HG03060 (cell line): Measurements from ENCODE around the gene PCIF1.
"Not testable (repeated sequence)": the region's sequence is repeated elsewhere in the genome, so short reads cannot be mapped to it uniquely, and the experiment has no call there.

Experiments
- ATAC-seq: cut with Tn5 transposase; IDR thresholded peaks from one replicate; pipeline ENCODE4 v1.9.1; 2021; ENCODE audit warnings: low read depth, moderate number of reproducible peaks; ENCODE audit not compliant: unreplicated experiment

PCIF1 gene

GRCh38 chr20:45946149-45946970 is 11.9 kb downstream of the PCIF1 start:
- no peak for ATAC-seq

- no peak for ATAC-seq
Observed at GRCh38 chr20:45947110-45947866, 12.8 kb downstream of the PCIF1 start.

- no peak for ATAC-seq
Observed at GRCh38 chr20:45948261-45948733, 13.8 kb downstream of the PCIF1 start.

GRCh38 chr20:45948742-45949541 is 14.5 kb downstream of the PCIF1 start:
- ATAC-seq: no peak

GRCh38 chr20:45949542-45950329 is 15.3 kb downstream of the PCIF1 start:
- ATAC-seq: no peak

GRCh38 chr20:45950330-45950646 is 15.8 kb downstream of the PCIF1 start:
- ATAC-seq: no peak

GRCh38 chr20:45951925-45952834 is 17.7 kb downstream of the PCIF1 start:
- no peak for ATAC-seq

GRCh38 chr20:45952861-45953260 is 18.4 kb downstream of the PCIF1 start:
- no peak for ATAC-seq

GRCh38 chr20:45953672-45954071 is 19.2 kb downstream of the PCIF1 start:
- no peak for ATAC-seq

GRCh38 chr20:45956326-45956725 is 21.8 kb downstream of the PCIF1 start:
- not testable (repeated sequence) for ATAC-seq

GRCh38 chr20:45957021-45957941 is 22.8 kb downstream of the PCIF1 start:
- ATAC-seq: no peak

- ATAC-seq: no peak
Observed at GRCh38 chr20:45958593-45958992, 24.1 kb downstream of the PCIF1 start.

GRCh38 chr20:45959126-45959525 is 24.6 kb downstream of the PCIF1 start:
- no peak for ATAC-seq

GRCh38 chr20:45959956-45960630 is 25.6 kb downstream of the PCIF1 start:
- ATAC-seq: no peak

- ATAC-seq: no peak
Observed at GRCh38 chr20:45962031-45962755, 27.7 kb downstream of the PCIF1 start.

- ATAC-seq: no peak
Observed at GRCh38 chr20:45963059-45964005, 28.8 kb downstream of the PCIF1 start.
